Epithelial cell of prostate (primary cell): ENCODE measurements around the gene LBR.

Source experiments
- DNase-seq: peaks from one replicate; pipeline ENCODE4 v3.0.0-alpha.2; 2011; ENCODE audit warnings: low read depth, low spot score
- H3K27ac ChIP-seq: fragments of 450-650 bp; 2 replicates; pipeline ENCODE4 v1.5.1; 2017; ENCODE audit warnings: mild to moderate bottlenecking

Gene LBR

GRCh38 chr1:225446981-225447615, 19.3 kb upstream of the LBR start:
- DNase-seq = no peak
- H3K27ac ChIP-seq = peak overlapping the region; percentile 91

GRCh38 chr1:225446595-225446960, 18.7 kb upstream of the LBR start:
- peak overlapping the region; percentile 91 for H3K27ac ChIP-seq
- no peak for DNase-seq

GRCh38 chr1:225445639-225446594, 18.1 kb upstream of the LBR start:
- H3K27ac ChIP-seq = peak overlapping the region; percentile 91
- no peak for DNase-seq

- H3K27ac ChIP-seq = no peak overlapping the region
- DNase-seq = no peak
Observed at GRCh38 chr1:225442123-225442505, 14.3 kb upstream of the LBR start.

- no peak overlapping the region for H3K27ac ChIP-seq
- DNase-seq = no peak
Observed at GRCh38 chr1:225441314-225442122, 13.7 kb upstream of the LBR start.

- no peak for DNase-seq
- no peak overlapping the region for H3K27ac ChIP-seq
Observed at GRCh38 chr1:225440380-225441221, 12.8 kb upstream of the LBR start.

- no peak for DNase-seq
- H3K27ac ChIP-seq = no peak overlapping the region
Observed at GRCh38 chr1:225437710-225438437, 10.0 kb upstream of the LBR start.

- H3K27ac ChIP-seq = no peak overlapping the region
- DNase-seq = no peak
Observed at GRCh38 chr1:225435957-225436392, 8.1 kb upstream of the LBR start.

GRCh38 chr1:225435487-225435886, 7.6 kb upstream of the LBR start:
- DNase-seq = no peak
- H3K27ac ChIP-seq = no peak overlapping the region

GRCh38 chr1:225435076-225435475, 7.2 kb upstream of the LBR start:
- DNase-seq = no peak
- no peak overlapping the region for H3K27ac ChIP-seq

GRCh38 chr1:225434046-225434445, 6.2 kb upstream of the LBR start:
- H3K27ac ChIP-seq = no peak overlapping the region
- DNase-seq = no peak

GRCh38 chr1:225431081-225431863, 3.4 kb upstream of the LBR start:
- H3K27ac ChIP-seq = no peak overlapping the region
- no peak for DNase-seq

GRCh38 chr1:225430301-225430700, 2.5 kb upstream of the LBR start:
- no peak for DNase-seq
- H3K27ac ChIP-seq = no peak overlapping the region

GRCh38 chr1:225428881-225429455, 1.1 kb upstream of the LBR start:
- peak overlapping the region; percentile 76 for H3K27ac ChIP-seq
- no peak for DNase-seq

GRCh38 chr1:225428068-225428880, 436 bp upstream of the LBR start:
- DNase-seq = no peak
- H3K27ac ChIP-seq = peak overlapping the region; percentile 76

GRCh38 chr1:225426395-225427234, 1.2 kb downstream of the LBR start:
- DNase-seq = no peak
- H3K27ac ChIP-seq = peak overlapping the region; percentile 76
